GM13976 (cell line): ENCODE results near the gene EXOC6B.

ENCODE experiments used
- DNase-seq: peaks from one replicate; pipeline ENCODE4 v3.0.0; 2012; ENCODE audit warnings: low spot score
- in situ Hi-C: fragments of 300-500 bp; cut with MboI; formaldehyde crosslinking; loops from one replicate; pipeline ENCODE4 v1.12.0; 2022; ENCODE audit warnings: low sequenced_read_pairs, mixed read lengths, inconsistent platforms; ENCODE audit not compliant: unreplicated experiment
- TF ChIP-seq, protein P1 (sequence below): IDR thresholded peaks from 2 replicates; pipeline ENCODE4 v1.5.1; 2012; ENCODE audit warnings: borderline replicate concordance, mild to moderate bottlenecking; ENCODE audit not compliant: insufficient read depth; ENCODE audit errors: extremely low read depth, missing control alignments, control extremely low read depth

EXOC6B gene

DNA sequence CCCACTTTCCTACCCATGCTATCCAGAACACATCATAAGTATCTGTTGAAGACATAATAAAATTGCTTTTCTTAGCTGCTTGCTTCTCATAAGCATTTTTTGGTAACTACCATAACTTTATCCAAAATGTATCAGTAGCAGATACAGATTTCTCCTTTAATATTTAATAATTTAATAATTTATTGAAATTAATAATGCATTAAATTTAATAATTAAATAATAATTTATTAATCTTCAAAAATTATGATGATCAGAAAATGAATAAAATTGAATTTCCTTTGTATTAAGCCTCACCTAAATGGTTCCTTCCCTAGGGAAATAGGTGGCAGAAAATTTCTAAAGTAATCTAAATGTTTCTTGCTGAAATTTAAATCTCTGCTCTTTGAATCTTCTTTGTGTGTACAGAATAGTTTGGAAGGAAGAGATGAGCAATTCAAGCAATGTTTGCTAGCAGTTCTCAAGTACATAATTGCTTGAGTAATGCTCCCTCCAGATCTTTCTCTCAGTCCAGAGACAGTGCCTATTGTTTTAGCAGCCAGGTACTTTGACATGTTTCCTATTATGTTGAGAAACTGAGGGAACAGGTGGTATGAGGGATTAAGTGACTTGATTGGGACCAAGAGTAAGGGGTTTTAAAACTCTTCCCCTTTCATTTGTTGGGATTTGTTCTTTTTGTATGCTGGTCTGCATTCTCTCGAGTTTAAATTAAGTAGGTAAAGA lies 555.1 kb downstream of the EXOC6B start:
- TF ChIP-seq, protein P1, sequence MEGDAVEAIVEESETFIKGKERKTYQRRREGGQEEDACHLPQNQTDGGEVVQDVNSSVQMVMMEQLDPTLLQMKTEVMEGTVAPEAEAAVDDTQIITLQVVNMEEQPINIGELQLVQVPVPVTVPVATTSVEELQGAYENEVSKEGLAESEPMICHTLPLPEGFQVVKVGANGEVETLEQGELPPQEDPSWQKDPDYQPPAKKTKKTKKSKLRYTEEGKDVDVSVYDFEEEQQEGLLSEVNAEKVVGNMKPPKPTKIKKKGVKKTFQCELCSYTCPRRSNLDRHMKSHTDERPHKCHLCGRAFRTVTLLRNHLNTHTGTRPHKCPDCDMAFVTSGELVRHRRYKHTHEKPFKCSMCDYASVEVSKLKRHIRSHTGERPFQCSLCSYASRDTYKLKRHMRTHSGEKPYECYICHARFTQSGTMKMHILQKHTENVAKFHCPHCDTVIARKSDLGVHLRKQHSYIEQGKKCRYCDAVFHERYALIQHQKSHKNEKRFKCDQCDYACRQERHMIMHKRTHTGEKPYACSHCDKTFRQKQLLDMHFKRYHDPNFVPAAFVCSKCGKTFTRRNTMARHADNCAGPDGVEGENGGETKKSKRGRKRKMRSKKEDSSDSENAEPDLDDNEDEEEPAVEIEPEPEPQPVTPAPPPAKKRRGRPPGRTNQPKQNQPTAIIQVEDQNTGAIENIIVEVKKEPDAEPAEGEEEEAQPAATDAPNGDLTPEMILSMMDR, result no peak
- DNase-seq, result no peak
- in situ Hi-C loops, result no loop called here

DNA sequence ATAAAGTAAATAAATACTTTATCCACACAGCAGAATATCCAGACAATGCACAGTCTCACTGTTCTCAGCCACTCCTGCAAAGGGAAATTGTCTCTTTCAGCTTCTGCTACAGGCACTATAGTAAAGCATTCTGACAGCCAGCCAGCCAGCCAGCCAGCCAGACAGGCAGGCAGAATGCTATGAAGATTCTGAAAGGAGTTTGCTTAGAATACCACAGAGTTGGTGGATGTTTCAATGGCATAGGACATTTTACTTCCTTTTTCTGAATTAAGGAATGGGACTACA lies 562.1 kb downstream of the EXOC6B start:
- in situ Hi-C loops, result no loop called here
- no peak for DNase-seq
- TF ChIP-seq, protein P1, result no peak

DNA sequence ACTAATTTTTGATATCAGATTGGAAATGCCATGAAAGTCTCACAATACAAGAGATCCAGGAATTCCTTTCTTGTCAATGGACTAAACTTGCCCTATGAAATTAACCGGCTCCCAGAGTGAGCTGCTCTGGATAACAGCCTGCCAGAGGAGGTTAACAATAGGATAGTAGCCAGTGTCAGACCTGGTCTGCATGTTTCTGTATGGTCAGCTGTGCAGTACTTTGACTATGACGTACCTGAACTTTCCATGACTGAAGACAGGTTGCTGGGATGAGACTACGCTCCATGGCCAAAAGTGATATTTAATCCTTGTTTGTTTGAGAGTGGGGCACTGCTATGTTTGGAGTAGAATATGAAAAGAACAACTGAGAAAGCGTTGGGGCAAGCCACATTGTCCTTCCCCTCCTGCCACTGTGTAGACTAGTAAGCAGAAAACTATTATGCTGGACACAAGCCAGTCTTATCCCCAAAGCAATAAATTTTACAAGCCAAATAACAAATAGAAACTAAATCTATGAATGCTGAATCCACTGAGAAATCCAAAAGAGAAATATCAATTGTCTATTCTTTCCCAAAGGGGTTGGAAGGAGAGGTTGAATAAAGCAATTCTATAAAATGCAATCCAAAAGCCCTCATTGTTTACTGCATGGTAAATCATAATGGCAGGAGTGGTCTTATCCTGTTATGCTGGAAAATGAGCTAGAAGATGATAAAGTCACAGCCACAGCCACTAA lies 562.6 kb downstream of the EXOC6B start:
- in situ Hi-C loops, result no loop called here
- no peak for DNase-seq

DNA sequence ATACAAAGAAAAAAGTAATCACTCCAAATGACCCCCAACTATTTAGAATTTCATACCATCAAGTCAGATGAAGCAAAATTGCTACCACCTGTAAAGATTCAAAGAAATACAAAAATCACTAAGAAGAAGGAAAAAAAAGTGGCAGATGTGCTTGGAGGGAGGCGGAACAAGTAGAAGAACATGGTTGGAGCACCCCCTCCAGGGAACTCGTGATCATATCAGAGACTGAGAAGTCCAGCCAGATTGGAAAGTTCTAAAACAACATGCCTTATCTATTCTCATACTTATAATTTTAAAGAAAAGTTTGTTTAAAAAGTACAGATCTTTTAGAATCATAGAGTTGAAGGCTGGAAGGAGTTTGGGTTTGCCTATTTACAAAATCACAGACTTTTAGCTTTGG lies 564.8 kb downstream of the EXOC6B start:
- DNase-seq, result no peak
- TF ChIP-seq, protein P1, result no peak
- in situ Hi-C loops, result no loop called here

More for the DNA sequence above, 562.6 kb downstream of the EXOC6B start:
- TF ChIP-seq, protein P1, result no peak

DNA sequence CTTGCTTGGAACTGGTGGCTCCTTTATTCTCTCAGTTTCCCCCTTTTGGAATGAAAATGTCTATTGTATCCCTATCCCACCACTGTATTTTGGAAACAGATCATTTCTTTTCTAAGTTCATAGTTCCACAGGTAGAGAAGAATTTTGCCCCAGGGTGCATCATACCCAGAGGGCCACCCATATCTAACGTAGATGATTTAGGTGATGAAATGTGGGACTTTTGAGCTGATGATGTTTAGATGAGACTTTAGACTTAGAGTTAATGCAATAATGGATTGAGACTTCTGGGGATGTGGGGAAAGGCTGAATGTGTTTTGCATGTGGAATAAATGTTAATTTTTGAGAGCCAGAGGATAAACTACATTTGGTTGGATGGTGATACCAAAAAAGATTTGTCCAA lies 570.3 kb downstream of the EXOC6B start:
- in situ Hi-C loops, result no loop called here
- TF ChIP-seq, protein P1, result no peak
- no peak for DNase-seq

DNA sequence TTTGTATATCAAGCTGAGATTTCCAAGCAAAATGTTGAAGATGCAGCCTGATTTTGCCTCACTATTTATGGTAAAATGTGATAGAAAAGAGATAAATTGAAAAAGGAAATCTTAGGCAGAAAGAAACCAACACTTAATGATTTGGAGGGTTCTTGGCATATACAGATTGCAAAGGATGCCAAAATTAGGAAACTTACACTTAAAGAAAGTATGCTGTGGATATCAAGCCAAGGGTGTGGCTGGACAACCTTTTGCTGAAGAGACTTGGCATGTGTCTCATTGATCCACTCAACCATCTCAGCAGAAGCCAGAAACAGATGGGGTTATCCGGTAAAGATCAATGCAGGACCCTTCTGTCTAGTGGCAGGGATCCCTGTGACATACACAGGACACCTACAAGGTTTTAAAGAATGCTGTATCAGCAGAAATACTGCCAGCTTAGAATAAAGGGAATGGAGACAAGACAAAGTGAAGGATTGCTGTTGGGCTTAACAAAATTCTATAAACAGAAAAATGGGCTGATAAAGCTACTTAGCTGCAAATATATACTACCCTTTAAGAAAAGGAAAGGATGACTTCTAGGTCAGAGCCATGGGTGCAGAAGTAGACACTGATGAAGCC lies 570.9 kb downstream of the EXOC6B start:
- TF ChIP-seq, protein P1, result no peak
- in situ Hi-C loops, result no loop called here
- DNase-seq, result no peak
